NCI-H2029 (cell line): ENCODE measurements around the gene RTL10.
A peak's percentile ranks its signal among the peaks of the same experiment; 100 is the strongest.

ENCODE experiments used
- DNase-seq: peaks from one replicate; lab custom pipeline; 2025; lab: John Stamatoyannopoulos, UW

RTL10 gene

GRCh38 chr22:19854778-19855503 is at the start of gene RTL10, which contains the start of gene GNB1L:
Gene RTL10, minus strand, starts transcription at chr22:19854874. Its CDS starts 2,613 bp downstream, at chr22:19852261.
Gene GNB1L, minus strand, starts transcription at chr22:19854874. Its CDS starts 33,519 bp downstream, at chr22:19821355.
- DNase-seq: peak; percentile 91

- no peak for DNase-seq
Measured at GRCh38 chr22:19904174-19904856, 49.6 kb upstream of the RTL10 start.

- DNase-seq: no peak
Measured at GRCh38 chr22:19903513-19903912, 48.8 kb upstream of the RTL10 start.

- no peak for DNase-seq
Measured at GRCh38 chr22:19903031-19903430, 48.4 kb upstream of the RTL10 start.

GRCh38 chr22:19902245-19902715 is 47.6 kb upstream of the RTL10 start:
- peak; percentile 21 for DNase-seq

- no peak for DNase-seq
Measured at GRCh38 chr22:19901577-19902244, 47.0 kb upstream of the RTL10 start.

- no peak for DNase-seq
Measured at GRCh38 chr22:19900707-19901436, 46.2 kb upstream of the RTL10 start.

- no peak for DNase-seq
Measured at GRCh38 chr22:19898831-19899567, 44.3 kb upstream of the RTL10 start.

- DNase-seq: no peak
Measured at GRCh38 chr22:19898145-19898544, 43.5 kb upstream of the RTL10 start.

GRCh38 chr22:19897726-19898125 is 43.1 kb upstream of the RTL10 start:
- no peak for DNase-seq

- DNase-seq: no peak
Measured at GRCh38 chr22:19896665-19897355, 42.1 kb upstream of the RTL10 start.

GRCh38 chr22:19895160-19895849 is 40.6 kb upstream of the RTL10 start:
- no peak for DNase-seq

- no peak for DNase-seq
Measured at GRCh38 chr22:19893363-19893762, 38.7 kb upstream of the RTL10 start.

GRCh38 chr22:19892925-19893324 is 38.3 kb upstream of the RTL10 start:
- DNase-seq: no peak

GRCh38 chr22:19892257-19892879 is 37.7 kb upstream of the RTL10 start:
- DNase-seq: no peak

- peak; percentile 83 for DNase-seq
Measured at GRCh38 chr22:19891317-19892256, 36.9 kb upstream of the RTL10 start.

GRCh38 chr22:19890502-19891316 is 36.0 kb upstream of the RTL10 start:
- DNase-seq: no peak

- no peak for DNase-seq
Measured at GRCh38 chr22:19889951-19890350, 35.3 kb upstream of the RTL10 start.
